Activated CD8-positive, alpha-beta memory T cell treated with anti-CD3 and anti-CD28 coated beads for 36 hours (primary cell): ENCODE data around the gene ADGRV1. TPM values are rescaled to one million over a fixed set of nuclear protein-coding genes. Genes with fewer than 3 reads are reported as not detected.
"Not testable (repeated sequence)": the region's sequence is repeated elsewhere in the genome, so short reads cannot be mapped to it uniquely, and the experiment has no call there.

Experiments used
- CTCF ChIA-PET: fragments of 350-600 bp; sonication (Branson Sonifier 250); formaldehyde crosslinking; loops from one replicate; lab custom pipeline; 2021; ENCODE audit warnings: antibody characterized with exemption; lab: Charles Lee
- POLR2A ChIA-PET: fragments of 350-600 bp; sonication (Branson Sonifier 250); formaldehyde crosslinking; loops from one replicate; lab custom pipeline; 2021; ENCODE audit warnings: antibody characterized with exemption; lab: Charles Lee
- total RNA-seq, 2 experiments: library from RNA; stranded (reverse); gene quantifications; one replicate each; pipeline ENCODE4 v1.2.3, GENCODE V29; 2021

ADGRV1 gene
- total RNA-seq, 2 experiments from 2014 or later: 0.34 TPM; not detected in 1

GRCh38 chr5:90847606-90848005 lies 289.0 kb downstream of the ADGRV1 start:
- CTCF ChIA-PET, POLR2A ChIA-PET: not testable (repeated sequence)

DNA sequence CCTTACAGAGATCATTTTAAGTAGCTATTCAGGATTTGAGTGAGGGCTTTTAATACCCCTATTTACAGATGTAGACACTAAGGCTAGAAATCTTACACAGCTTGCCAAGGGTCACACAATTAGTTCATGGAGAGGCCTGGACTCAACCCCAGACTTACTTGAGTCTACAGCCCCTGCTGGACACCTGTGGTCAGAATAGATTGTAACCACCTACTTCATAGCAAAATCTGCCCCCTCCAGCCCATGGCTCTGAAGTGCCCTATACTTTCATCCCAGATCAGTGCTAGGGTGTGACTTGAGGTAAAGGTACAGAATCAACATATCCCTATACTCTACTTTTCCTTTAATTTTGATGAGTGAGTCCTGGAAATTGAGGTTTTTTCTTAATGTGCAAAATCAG lies 291.3 kb downstream of the ADGRV1 start:
- CTCF ChIA-PET: interaction anchor here (1.4 kb wide), 1 partner anchor 11 kb away, joined by 3 read pairs; no protein-coding TSS in a partner anchor

DNA sequence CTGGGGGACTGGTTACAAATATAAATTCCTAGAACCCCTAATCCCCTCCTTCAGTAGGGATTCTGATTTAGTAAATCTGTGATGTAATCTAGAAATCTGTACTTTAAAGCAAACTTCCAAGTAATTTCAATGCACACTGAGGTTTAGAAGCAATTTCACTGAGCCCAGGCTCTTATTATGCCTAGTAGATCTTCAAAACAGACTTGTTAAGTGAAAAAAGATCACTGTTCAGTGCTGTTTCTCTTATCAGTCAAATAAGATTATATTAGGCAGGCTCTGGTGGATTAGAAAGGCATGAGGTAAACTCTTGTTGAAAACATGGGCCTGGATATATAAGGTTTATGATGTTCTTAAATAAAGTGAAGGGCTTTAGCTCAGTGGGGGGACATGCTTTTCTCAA lies 293.9 kb downstream of the ADGRV1 start:
- POLR2A ChIA-PET: no interaction called here
- CTCF ChIA-PET: no interaction called here

More for the DNA sequence above, 291.3 kb downstream of the ADGRV1 start:
- POLR2A ChIA-PET: no interaction called here

DNA sequence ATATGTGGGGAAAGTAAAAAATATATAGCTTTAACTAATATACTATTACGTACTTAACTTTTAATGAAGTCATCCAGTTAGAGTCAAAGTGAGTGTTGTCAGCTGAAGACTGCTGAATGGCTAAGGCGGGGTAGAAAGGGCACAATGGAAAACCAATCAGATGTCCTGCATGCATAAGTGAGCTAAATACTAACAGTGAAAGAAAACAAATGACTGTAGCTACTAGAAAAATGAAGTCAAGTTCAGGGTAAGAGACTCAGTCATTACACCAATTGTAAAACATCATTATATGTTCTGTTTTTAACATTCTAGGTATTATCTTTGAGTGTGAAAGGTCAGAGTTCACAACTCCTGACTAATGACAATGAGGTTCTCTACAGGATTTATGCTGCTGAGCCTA lies 295.2 kb downstream of the ADGRV1 start:
- CTCF ChIA-PET: no interaction called here
- POLR2A ChIA-PET: no interaction called here

- POLR2A ChIA-PET: no interaction called here
- CTCF ChIA-PET: no interaction called here
These were observed 295.6 kb downstream of the ADGRV1 start for GRCh38 chr5:90854169-90854568.

GRCh38 chr5:90855296-90856010 lies 296.9 kb downstream of the ADGRV1 start:
- POLR2A ChIA-PET: no interaction called here
- CTCF ChIA-PET: no interaction called here

DNA sequence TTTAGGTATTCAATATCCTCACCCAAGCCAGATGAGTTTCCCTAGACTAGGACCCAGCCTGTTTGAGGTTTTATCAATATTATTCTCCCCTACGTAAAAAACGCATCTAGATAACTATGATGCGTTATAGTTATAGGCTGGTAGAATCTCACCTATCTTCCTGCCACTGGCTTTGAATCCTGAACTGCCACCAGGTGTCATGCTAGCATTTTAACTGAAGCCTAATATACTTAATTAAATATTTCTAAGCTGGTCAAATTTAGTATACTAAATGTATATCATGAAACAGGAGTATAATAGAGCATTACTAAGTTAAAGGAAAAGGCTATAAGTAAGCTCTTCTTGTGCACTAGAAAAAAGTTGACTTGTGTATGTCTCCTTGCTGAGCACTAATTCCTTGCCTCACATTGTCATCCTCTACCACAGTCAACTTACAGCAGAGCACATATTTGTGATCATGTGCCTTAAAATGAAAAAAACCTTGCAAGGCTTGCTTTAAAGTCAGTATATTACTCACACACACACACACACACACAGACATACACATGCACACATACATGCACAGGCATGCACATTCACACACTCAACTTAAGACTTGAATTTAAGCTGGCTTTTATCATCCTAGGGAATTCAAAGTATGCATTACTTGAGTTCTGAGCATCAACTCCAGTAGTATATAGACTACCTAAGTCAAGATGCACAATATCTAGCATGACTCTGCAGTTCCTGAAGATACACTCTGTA lies 303.4 kb downstream of the ADGRV1 start:
- POLR2A ChIA-PET: no interaction called here
- CTCF ChIA-PET: interaction anchor here (1.0 to 1.2 kb wide), 2 partner anchors 12 to 557 kb away, joined by 3 read pairs; no protein-coding TSS in a partner anchor

DNA sequence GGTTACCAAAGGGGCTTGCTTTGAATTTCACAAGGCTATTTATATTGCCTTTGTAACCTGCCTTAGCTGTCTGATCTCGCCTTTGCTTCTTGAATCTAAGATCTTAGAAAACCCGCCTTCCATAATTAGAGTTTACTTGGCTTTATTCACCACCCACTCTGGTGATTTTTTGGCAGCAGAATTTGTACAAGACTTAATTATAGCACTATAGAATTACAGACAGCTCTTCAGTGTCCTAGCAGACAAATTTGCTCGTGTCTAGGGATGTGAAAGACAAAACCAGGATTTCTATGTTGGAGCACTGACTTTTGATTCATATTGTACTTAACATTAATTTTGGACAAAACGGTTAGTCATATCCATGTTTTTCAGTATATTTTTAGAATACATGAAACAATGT lies 306.6 kb downstream of the ADGRV1 start:
- ChIA-PET POLR2A (no interaction called here), CTCF (interaction anchor here (0.6 to 1.0 kb wide), 3 partner anchors 169 to 555 kb away, joined by 3 read pairs; no protein-coding TSS in a partner anchor)

GRCh38 chr5:90866333-90866732 lies 307.7 kb downstream of the ADGRV1 start:
- ChIA-PET CTCF (interaction anchor here (0.7 to 1.0 kb wide), 2 partner anchors 15 to 518 kb away, joined by 3 read pairs; no protein-coding TSS in a partner anchor), POLR2A (no interaction called here)

- ChIA-PET POLR2A (no interaction called here), CTCF (no interaction called here)
These were observed 308.5 kb downstream of the ADGRV1 start for GRCh38 chr5:90866915-90867731.

GRCh38 chr5:90868799-90869198 lies 310.2 kb downstream of the ADGRV1 start:
- POLR2A ChIA-PET: no interaction called here
- CTCF ChIA-PET: no interaction called here

DNA sequence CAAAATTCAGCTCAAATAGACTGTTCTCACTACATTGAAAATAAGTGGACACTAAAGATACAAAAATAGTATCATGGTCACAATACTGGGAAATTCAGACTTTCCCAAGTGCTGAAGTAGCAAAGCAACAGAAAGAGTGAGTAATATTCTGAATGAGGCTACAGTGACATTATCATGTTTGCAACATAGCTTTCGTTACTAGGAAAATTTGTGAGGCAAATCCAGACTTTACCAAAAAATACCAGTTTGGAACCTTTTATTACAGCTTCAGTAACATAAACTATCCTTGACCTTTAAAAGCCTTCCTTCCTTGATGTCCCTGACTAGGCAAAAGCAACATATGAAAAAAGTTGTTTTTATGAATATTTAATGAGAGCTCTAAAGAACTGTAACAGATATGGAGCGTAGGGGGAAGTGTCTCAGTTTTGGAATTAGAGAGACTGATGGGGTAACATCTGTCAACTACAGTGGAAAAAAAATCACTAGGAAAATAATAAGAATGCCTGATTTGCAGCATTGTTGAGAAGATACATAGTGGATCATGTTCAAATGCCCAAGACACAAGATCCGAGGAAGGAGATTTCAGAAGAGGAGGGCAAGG lies 312.9 kb downstream of the ADGRV1 start:
- CTCF ChIA-PET: no interaction called here
- POLR2A ChIA-PET: no interaction called here

GRCh38 chr5:90873033-90873517 lies 314.5 kb downstream of the ADGRV1 start:
- POLR2A ChIA-PET: interaction anchor here (1.0 kb wide), 1 partner anchor 94 kb away, joined by 4 read pairs; no protein-coding TSS in a partner anchor

GRCh38 chr5:90874066-90874465 lies 315.5 kb downstream of the ADGRV1 start:
- CTCF ChIA-PET: no interaction called here

More at GRCh38 chr5:90873033-90873517, 314.5 kb downstream of the ADGRV1 start:
- CTCF ChIA-PET: no interaction called here

GRCh38 chr5:90875456-90875855 lies 316.9 kb downstream of the ADGRV1 start:
- ChIA-PET CTCF (no interaction called here), POLR2A (no interaction called here)

More at GRCh38 chr5:90874066-90874465, 315.5 kb downstream of the ADGRV1 start:
- POLR2A ChIA-PET: no interaction called here

DNA sequence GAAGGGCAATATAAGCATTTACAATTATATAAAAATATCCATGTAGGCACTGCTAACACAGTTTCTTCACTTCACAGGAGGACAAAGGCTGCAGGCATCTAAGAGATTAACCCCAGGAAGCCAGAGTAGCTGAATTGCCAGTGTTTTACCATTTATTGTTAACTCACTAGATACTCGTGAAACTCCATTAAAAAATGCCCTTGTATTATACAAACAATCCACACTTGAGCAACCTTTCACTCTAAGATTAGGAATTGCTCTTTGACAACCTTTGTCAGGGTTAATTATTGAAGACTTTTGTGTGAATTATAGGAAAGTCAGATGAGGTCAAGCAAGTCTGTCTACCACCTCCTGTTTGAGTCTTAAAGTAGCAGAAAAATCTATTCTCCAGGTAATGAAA lies 317.8 kb downstream of the ADGRV1 start:
- ChIA-PET POLR2A (no interaction called here), CTCF (no interaction called here)

GRCh38 chr5:90877049-90877448 lies 318.5 kb downstream of the ADGRV1 start:
- CTCF ChIA-PET: no interaction called here
- POLR2A ChIA-PET: no interaction called here

DNA sequence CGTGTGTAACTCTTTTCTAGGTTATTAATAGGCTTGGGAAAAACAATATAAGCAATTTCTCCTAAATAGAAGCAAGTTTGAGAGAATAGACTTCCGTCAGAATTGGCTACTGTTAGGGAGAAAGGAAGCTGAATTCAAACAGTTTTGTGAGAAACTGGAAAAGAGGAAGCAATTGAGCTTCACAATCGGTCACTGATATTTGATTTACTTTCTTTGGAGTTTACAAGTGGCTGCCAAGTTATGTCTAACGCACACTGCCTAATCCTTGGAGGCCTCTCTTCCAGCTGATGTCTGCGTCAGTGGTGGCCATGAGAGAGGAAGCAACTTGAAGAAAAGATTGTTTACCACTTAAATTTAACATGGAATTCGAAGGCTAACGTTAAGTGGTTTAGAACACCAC lies 319.5 kb downstream of the ADGRV1 start:
- POLR2A ChIA-PET: no interaction called here
- CTCF ChIA-PET: no interaction called here

- CTCF ChIA-PET: no interaction called here
- POLR2A ChIA-PET: no interaction called here
These were observed 320.1 kb downstream of the ADGRV1 start for GRCh38 chr5:90878549-90879196.
